Heart left ventricle (tissue), 13 donors: ENCODE results near the gene CLMP.

Experiments
- CTCF ChIP-seq, 12 donors: fragments of 200-600 bp; sonication (generic) in 4 of 12; IDR thresholded peaks; one replicate each; pipeline versions ENCODE4 v1.5.0 to v1.8.0; 2018 to 2022; ENCODE audit warnings: antibody characterized with exemption in 12 of 12, mild to moderate bottlenecking in 5 of 12
- POLR2A ChIP-seq, 2 donors: fragments of 450-650 bp; IDR thresholded peaks; one replicate each; pipeline ENCODE4 v1.6.1; 2017; ENCODE audit warnings: antibody characterized with exemption in 2 of 2, mild to moderate bottlenecking in 2 of 2, moderate library complexity in 2 of 2
- donor health status: ischemic (EF 13 %, LVEDD 7.1; RV severe dilation, severe dysfunction).
- donor health status: DM: no; HTN: yes; CAD: no.
- donor health status: DM: no; HTN: no; CAD: no.
- donor health status: ischemic (EF 25% LVEDD 6.9; RV normal size, moderate dysfunction).
- donor health status: ischemic (EF 25% LVEDD 5.7; RV mildly dilated, moderate dysfunction).
- donor health status: ischemic (EF 35%, LVEDD 5.7; RV mildly dilated, moderate dysfunction).
- donor health status: nonischemic (EF 11% LVEDD 7.7; RV severe dilation, severe dysfunction).
- donor health status: DM: yes; HTN: yes; CAD: no.
- donor health status: PGD.
- donor health status: ischemic (EF 29% LVEDD 5.4; RV normal size, mild dysfunction).
- donor health status: nonischemic (EF 23%, LVEDD 6.1; RV moderate dilation, normal function).

- TF ChIP-seq CTCF (IDR thresholded peaks at IDR 0.05) (no peak), POLR2A (IDR thresholded peaks at IDR 0.05) (no peak)
Measured at GRCh38 chr11:123046473-123047259, 148.4 kb downstream of the CLMP start.
